NCI-H2196 treated with DMSO at 0.1 percent for 48 hours (cell line): ENCODE measurements around the gene IFI27.
"Not testable (repeated sequence)": the region's sequence is repeated elsewhere in the genome, so short reads cannot be mapped to it uniquely, and the experiment has no call there.

ENCODE experiments used
- DNase-seq: peaks from one replicate; lab custom pipeline; 2025; ENCODE audit not compliant: unreplicated experiment; lab: John Stamatoyannopoulos, UW

The IFI27 gene

DNA sequence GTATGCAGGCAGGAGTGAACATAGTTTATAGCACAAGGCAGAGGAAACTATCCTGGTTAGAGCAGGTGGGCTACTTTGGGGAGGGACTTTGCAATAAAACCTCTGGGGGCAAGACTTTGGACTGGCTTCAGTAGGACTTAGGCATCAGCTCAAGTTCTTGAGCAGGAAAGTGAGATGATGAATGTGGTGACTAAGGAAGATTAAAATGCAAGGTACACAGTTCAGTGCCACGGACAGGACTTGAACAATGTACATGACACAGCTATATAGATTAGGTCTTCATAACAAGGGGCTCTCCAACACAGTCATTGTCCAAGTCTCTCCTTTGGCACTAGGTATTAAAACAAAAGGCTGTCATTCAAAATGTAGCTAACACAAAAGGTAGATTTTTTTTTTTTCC is 42.1 kb downstream of the IFI27 start:
- no peak for DNase-seq

DNA sequence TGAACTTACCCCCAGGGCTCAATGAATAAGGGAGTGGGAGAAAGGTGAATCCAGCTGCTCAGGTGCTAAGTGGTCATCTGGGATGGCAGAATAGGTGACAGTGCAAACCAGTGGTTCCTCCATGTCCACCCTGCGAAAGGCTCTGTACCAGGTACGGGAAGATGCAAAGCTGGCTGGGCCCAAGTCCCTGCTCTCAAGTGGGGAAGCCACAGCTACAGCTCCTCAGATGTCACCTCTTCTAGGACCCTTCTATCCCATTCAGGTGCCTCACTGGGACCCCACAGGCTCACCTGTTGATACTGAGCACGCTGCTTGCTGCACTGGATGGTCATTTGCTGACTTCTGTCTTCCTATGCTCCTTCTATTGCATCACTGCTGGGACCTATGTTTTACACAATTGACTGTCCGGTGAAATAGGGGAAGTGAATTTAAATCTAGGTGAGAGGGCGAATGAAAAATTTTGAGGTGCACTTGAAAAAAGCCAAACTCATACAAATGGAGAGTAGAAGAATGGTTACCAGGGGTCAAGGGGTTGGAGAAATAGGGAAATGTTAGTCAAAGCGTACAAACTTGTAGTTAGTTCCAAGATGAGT is 43.3 kb downstream of the IFI27 start:
- DNase-seq = no peak

DNA sequence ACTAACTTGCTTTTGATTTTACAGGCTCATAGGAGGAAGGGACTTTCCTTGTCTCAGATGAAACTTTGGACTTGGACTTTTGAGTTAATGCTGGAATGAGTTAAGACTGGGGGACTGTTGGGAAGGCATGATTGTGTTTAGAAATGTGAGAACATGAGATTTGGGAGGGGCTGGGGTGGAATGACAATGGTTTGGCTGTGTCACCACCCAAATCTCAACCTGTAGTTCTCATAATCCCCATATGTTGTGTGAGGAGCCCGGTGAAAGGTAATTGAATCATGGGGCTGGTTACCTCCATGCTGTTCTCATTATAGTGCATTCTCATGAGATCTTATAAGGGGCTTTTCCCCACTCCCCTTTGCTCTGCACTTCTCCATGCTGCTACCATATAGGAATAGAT is 45.6 kb downstream of the IFI27 start:
- DNase-seq = not testable (repeated sequence)

DNA sequence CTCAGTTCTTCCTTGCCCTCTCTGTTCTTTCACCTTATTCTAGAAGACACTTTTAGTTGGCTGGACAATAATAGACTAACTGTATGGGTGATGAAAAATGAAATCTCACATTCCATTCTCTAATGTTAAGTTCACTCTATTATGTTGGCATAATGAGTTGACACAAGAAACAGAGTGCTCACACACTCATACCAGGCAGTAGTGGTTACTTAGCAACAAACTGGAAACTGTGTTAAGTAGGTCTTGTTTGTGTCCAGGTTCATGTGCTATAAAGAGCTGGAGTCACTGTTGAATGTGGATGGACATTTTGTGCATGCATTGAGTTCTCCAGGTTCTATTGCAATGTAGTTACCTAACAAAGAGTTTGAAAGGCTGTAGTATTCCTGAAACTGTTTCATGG is 46.7 kb downstream of the IFI27 start:
- no peak for DNase-seq

DNA sequence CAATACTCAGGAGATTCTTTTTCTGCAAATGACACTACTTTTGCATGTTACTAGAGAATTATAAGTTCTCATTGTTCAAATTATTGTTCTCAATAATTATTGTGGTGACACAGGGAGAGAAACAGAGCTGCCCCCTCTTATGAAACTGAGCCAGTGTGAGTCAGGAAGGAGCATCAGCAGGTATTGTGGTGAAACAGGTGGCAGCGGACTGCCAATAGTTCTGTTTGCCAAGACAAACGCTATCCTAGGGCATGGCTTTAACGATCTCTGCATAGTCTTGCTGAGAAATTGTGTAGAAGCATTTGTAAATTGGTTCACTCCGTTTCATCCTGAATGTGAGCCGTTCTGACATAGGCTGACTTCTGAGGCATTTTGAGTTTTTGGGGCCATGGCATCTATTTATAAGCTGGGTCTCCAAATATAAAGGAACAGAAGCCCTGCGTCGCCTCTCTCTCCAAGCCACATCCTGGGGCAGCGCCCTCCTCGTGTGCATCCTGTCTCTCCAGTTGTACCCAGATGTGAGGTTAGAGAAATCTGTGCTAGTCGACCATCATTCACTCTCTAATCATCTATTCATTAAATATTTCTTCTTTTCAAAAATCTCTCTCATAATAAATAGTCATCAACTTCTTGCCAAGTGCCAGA is 47.8 kb downstream of the IFI27 start:
- no peak for DNase-seq

DNA sequence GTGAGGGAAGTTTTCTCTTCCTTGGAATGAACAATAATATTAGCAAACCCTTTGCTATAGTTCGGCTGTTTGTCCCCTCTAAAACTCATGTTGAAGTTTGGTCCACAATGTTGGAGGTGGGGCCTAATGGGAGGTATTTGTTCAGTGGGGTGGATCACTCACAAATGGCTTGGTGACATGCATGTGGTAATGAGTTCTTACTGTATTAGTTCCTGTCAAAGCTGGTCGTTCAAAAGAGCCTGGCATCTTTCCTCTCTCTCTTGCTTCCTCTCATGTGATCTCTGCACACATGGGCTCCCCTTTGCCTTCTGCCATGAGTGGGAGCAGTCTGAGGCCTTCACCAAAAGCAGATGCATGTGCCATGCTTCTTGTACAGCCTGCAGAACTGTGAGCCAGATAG is 50.5 kb downstream of the IFI27 start:
- no peak for DNase-seq

DNA sequence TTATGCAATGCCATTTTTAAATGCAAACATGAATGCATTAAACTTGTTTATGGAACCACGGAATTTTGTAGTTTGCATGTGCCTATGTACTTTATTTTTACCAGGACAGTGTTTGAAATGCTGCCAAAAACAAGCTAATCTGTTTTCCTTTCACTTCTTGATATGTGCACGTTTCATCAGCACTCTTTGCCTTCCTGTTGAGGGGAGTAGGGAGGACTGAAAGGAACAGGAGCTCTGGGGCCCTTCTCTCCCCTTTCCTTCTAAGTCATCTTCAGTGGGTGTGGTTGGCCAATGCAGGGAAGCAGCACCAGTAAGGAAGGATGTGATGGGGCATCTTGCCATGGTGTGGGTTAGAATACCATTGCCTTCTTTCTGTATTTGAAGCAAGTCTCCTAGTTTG is 51.4 kb downstream of the IFI27 start:
- no peak for DNase-seq

DNA sequence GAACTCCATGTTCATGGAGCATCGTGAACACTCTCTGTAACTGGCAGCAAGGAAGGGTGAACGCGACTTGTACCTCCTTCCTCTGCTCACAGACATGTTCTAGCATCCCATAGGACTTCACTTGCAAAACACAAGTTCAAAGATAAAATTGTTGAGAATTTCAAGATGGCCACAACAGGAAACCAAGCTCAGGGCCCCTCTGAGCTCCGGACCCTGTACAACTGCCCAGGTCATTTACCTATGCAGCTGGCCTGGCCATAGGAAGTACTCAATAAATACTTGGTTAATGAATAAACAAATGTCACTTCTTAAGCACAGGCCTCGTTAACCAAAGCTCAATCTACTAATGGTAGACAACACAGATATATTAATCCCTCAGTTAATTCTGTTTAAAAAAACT is 51.9 kb downstream of the IFI27 start:
- DNase-seq = no peak

DNA sequence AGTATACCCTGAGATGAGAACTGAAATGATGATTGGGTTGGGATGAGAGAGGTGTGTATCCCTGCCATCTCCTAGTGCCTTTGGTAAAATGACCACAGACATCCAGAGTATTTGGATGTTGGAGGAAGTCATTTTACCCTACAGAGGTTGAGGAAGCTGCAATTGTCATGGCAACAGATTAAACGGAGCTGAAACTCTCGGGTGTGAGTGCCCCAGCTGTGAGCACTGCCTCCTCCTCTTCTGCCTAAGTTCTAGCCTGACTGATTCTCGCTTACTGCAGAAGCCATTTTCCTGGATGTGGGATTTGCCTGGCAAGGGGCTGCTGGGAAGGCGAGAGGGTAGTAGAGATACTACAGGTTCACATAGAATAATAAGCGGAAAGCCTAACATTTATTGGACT is 53.3 kb downstream of the IFI27 start:
- no peak for DNase-seq

DNA sequence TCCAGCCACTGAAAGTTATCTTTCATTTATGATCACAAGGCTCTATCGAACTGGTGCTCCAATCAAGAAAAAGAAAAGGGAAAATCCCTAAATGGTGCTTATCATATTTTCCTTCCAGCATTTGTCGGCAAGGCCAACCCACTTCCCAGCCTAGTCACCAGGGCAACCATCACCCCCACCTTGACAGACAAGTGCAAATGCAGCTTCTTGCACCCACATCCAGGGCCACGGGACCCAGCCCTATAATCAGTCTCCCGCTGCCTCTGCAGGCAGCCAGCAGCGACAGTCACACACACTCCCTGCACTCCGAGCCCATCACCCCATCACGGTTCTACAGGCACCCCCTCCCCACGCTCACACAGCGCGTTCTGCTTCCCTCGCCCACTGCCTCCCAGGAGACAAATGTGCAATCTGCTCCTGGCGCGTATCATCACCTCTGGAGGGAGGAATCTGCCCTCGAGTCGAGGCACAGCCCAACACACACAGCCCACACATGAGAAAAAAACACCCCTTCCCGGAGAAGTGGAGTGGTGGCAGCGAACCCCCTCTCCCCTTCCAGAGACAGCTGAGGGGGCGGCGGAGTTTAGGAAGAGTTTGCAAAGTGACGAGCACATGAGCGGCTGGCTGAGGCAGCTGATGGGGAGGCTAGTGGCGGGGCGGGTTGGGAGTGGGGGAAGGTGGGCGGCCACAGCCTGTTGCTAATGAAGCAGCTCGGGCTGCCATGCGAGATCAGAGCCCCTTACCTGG is 54.3 kb downstream of the IFI27 start:
- no peak for DNase-seq

DNA sequence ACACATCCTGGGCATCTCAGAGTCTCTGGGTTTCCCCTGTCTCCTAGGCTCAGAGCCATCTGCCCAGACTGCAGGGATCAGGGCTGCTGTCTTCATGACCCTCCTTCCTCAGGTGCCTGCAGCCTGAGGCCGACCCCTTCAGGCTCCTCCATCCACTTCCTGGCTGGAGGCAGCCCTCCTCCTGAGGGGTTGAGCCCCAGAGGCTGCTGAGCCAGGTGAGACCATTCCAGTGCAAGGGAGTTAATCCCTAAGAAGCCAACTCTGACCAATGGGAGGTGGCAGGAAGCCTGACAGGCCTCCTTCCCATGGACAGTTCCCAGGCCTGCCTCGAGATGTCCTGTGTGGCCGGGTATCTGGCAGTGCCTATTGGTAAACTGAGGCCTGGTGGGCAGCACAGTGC is 55.2 kb downstream of the IFI27 start:
- no peak for DNase-seq
